ENCODE results near the gene SH3PXD2A. TPM values are rescaled to one million over a fixed set of nuclear protein-coding genes. Genes with fewer than 3 reads are reported as not detected.
"Not testable (repeated sequence)": the region's sequence is repeated elsewhere in the genome, so short reads cannot be mapped to it uniquely, and the experiment has no call there.

The SH3PXD2A gene
- polyA plus RNA-seq, 4 donors = 29.3 to 31.7 (median 30.5) TPM

DNA sequence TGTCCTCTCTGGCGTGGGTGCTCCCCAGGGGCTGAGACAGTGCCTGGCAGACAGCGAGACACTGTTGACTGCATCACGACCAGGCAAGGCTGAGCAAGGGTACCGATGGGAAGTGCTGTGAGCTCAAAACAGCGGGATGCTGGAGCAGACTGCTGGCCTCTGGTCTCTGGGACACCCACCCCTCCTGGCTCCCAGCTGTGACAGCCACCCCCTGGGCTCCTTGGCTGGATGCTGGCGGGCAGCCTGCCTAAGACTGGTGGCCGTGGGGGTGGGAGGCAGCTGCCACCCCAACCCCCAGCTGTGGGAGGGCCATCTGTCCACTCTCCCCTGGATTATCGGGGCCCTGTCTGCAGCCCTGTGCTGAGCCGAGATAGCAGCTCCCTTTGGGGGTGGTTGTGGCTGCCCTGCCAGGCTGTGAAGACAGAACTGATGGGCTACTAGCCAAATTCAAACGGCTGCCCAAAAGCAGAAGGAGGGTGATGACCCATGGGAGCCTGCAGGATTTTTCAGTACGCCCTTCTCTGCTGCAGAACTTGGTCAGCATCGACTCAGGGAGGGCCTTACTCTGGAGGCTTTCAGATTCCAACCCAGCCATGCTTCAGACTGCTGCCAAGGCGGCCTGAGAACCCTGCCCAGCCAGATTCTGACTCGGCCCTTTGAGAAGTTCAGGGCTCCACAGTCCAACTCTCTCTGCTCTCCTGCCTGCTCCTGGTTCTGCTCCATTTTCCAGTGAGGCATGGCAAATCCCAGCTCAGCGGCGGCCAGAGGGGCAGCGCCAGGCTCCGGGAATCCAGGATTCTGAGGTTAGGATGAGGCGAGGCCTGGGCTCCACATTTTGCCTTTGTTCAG is 236.6 kb downstream of the SH3PXD2A start:
- no peak for DNase-seq (ENCODE audit: low read depth in 4 of 4, low spot score in 3 of 4)

GRCh38 chr10:103617602-103618385 is 237.6 kb downstream of the SH3PXD2A start:
- no peak for DNase-seq (ENCODE audit: low read depth in 4 of 4, low spot score in 3 of 4)

GRCh38 chr10:103616705-103617601 is 238.4 kb downstream of the SH3PXD2A start:
- DNase-seq (ENCODE audit: low read depth in 4 of 4, low spot score in 3 of 4) = no peak

GRCh38 chr10:103614306-103615158 is 240.8 kb downstream of the SH3PXD2A start:
- DNase-seq (ENCODE audit: low read depth in 4 of 4, low spot score in 3 of 4) = no peak

- DNase-seq (ENCODE audit: low read depth in 4 of 4, low spot score in 3 of 4) = no peak
These were observed 241.8 kb downstream of the SH3PXD2A start for GRCh38 chr10:103613616-103614015.

DNA sequence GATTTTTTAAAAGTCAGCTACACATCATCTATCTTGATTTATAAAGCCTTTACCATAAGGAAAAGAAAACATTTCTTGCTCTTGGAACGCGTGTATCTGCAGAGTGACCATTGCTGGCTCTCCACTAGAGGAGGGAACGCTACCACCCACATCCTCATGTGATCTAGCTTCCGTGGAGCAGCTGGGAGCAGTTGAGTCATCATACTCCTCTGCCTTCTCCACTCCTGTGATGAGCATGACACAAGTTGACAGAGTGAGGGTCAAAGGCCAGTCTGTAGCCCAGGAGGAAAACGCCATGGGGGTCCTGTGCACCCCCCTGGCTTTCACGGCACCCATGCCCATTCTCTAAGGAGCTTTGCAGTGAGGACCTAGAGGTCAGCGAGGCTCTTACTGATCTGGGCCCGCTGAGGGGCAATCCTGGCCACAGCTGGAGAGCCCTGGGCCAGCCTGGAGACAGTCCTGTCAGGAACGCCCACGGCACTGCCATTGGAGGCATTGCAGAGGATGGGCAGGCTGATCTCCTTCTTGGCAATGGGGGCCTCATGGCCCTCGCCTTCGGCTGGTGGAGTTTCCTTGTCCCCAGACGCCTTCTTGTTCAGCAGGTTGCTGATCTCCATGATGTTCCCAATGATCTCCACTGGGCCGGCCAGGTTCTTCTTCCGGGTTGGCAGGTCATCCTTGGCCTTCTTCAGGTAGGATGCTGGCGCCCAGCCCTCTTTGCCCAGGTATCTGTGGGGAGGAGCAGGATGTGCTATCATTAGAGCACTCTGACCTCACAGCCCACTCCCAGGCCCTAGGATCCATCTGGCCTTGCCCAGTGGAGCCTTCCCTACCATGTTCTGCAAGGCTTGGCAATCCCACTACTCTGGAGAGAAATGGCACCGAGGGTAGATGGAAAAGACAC is 242.7 kb downstream of the SH3PXD2A start:
- DNase-seq (ENCODE audit: low read depth in 4 of 4, low spot score in 3 of 4) = no peak

GRCh38 chr10:103610921-103611511 is 244.4 kb downstream of the SH3PXD2A start:
- DNase-seq (ENCODE audit: low read depth in 4 of 4, low spot score in 3 of 4) = no peak

DNA sequence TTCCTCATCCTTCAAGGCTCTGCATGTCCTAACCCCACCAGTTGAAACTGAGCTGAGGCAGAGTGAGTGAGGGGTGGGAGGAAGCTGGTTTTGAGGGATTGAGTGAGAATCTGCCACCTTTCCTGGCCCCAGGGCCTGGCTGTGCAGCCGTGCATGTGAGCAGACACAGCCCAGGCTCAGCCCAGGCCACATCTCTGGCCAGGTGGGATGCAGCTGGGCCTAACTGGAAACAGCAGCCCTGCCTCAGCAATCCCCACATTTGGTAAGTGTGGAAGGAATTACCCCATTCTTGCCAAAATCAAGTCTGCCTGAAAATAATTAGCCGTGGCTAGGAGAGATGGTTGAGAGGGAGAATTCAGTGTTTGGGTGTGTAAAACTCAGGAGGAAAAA is 245.3 kb downstream of the SH3PXD2A start:
- DNase-seq (ENCODE audit: low read depth in 4 of 4, low spot score in 3 of 4) = no peak

GRCh38 chr10:103609231-103610082 is 245.9 kb downstream of the SH3PXD2A start:
- DNase-seq (ENCODE audit: low read depth in 4 of 4, low spot score in 3 of 4) = no peak

GRCh38 chr10:103608056-103608455 is 247.3 kb downstream of the SH3PXD2A start:
- not testable (repeated sequence) for DNase-seq (ENCODE audit: low read depth in 4 of 4, low spot score in 3 of 4)

GRCh38 chr10:103607051-103607450 is 248.3 kb downstream of the SH3PXD2A start:
- not testable (repeated sequence) for DNase-seq (ENCODE audit: low read depth in 4 of 4, low spot score in 3 of 4)

GRCh38 chr10:103606097-103606438 is 249.3 kb downstream of the SH3PXD2A start:
- DNase-seq (ENCODE audit: low read depth in 4 of 4, low spot score in 3 of 4) = not testable (repeated sequence)

DNA sequence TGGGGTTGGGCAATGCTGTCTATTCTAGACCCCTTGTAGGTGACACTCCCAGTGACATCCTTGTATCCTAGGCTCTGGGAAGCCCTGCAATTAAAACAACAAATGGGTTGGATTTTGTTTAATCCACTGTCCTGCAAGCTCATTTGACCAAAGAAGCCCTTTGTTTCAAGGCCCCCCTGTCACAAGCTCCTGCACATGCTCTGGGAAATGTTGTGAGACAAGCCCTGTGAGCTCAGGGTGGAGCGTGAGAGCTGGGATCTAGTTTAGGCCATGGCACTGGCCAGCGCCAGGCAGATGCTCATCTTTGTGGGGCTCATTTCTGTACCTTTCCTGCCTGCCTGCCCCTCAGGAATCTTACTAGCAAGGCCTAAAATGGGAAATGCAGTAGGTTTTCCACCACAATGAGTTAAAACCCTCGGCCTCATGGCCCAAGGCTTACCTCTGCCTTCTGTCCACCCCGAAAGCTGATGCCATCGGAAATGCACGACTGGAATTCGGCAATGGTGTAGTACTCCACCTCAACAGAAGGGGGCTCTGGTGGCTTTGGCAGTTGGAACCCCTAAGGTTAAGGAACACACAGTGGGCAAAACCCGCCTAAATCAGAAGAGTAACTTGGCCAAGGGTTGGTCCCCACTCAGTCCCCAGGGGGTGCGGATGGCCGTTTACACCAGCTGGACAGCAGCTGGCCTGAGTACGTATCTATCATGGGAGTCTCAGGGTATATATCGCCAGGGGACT is 249.8 kb downstream of the SH3PXD2A start:
- DNase-seq (ENCODE audit: low read depth in 4 of 4, low spot score in 3 of 4) = no peak

DNA sequence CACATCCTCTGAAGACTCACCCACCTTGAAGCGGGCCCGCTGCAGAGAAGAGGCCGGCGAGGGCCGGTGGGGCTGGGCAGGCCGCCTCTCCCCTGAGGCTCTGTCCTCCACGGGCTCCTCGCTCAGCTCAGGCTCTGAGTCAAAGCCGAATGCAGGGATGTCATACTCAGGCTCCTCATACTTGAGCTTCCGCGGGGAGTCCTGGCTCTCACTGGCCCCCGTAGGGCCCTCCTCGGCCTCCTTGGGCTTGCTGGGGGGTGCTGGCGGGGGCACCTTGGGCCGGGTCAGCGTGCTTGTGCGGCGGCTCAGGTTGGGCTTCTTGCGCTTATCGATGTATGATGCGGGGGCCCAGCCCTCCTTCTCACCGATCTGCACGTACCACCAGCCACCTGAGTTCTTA is 252.0 kb downstream of the SH3PXD2A start:
- DNase-seq (ENCODE audit: low read depth in 4 of 4, low spot score in 3 of 4) = no peak

GRCh38 chr10:103602852-103603155 is 252.6 kb downstream of the SH3PXD2A start:
- no peak for DNase-seq (ENCODE audit: low read depth in 4 of 4, low spot score in 3 of 4)

GRCh38 chr10:103602028-103602851 is 253.1 kb downstream of the SH3PXD2A start:
- no peak for DNase-seq (ENCODE audit: low read depth in 4 of 4, low spot score in 3 of 4)

Measured in right renal pelvis (tissue), 4 donors.